HepG2 (cell line): Measurements from ENCODE around the gene RPS25. TPM values are rescaled to one million over a fixed set of nuclear protein-coding genes. Genes with fewer than 3 reads are reported as not detected.

Source experiments
- KAT7 ChIP-seq: IDR thresholded peaks from 2 replicates; pipeline ENCODE4 v1.6.1; 2018; ENCODE audit warnings: borderline replicate concordance, missing compliant biosample characterization
- KLF6 ChIP-seq: IDR thresholded peaks from 2 replicates; pipeline ENCODE4 v1.8.0; 2016; ENCODE audit warnings: missing biosample characterization, missing genetic modification reagents
- MYC ChIP-seq: sonication (generic); formaldehyde crosslinking; IDR thresholded peaks from 2 replicates; pipeline ENCODE4 v1.9.0; 2021; ENCODE audit warnings: missing genetic modification reagents, borderline replicate concordance
- XRCC5 ChIP-seq: fragments of 200-400 bp; formaldehyde crosslinking; optimal IDR thresholded peaks from 2 replicates; pipeline ENCODE3; 2017; ENCODE audit warnings: mild to moderate bottlenecking, low read length
- ZNF205 ChIP-seq: IDR thresholded peaks from 2 replicates; pipeline ENCODE4 v1.6.1; 2018; ENCODE audit warnings: missing biosample characterization, missing genetic modification reagents
- ZNF317 ChIP-seq: sonication (generic); formaldehyde crosslinking; IDR thresholded peaks from 2 replicates; pipeline ENCODE4 v1.5.0; 2020; ENCODE audit warnings: mild to moderate bottlenecking, missing genetic modification reagents
- ZNF382 ChIP-seq: sonication (generic); formaldehyde crosslinking; IDR thresholded peaks from 2 replicates; pipeline ENCODE4 v1.5.0; 2020; ENCODE audit warnings: missing genetic modification reagents, mild to moderate bottlenecking, borderline replicate concordance
- ZNF724P ChIP-seq: sonication (generic); formaldehyde crosslinking; IDR thresholded peaks from 2 replicates; pipeline ENCODE4 v1.8.0; 2022; ENCODE audit warnings: missing genetic modification reagents, borderline replicate concordance
- ZNF768 ChIP-seq: sonication (generic); formaldehyde crosslinking; IDR thresholded peaks from 2 replicates; pipeline ENCODE4 v1.4.0; 2020; ENCODE audit warnings: missing genetic modification reagents
- ZNF781 ChIP-seq: sonication (generic); formaldehyde crosslinking; IDR thresholded peaks from 2 replicates; pipeline ENCODE4 v1.5.1; 2020; ENCODE audit warnings: borderline replicate concordance, mild to moderate bottlenecking, missing genetic modification reagents; ENCODE audit errors: not compliant biosample characterization
- polyA plus RNA-seq, 8 experiments: library from polyadenylated mRNA; depleted of rRNA in 3 of 8; stranded (reverse) in 7 of 8; unstranded in 1 of 8; fragments of >200 nt; fragmentation: Illumina TruSeq in 4 of 8; extraction: Trizol in 4 of 8; gene quantifications; 2 replicates each; pipeline versions ENCODE4 v1.2.1 to v1.2.3, GENCODE V29; 2011 to 2016; ENCODE audit warnings: low read depth in 4 of 8, missing spikeins in 1 of 8, mixed read lengths in 1 of 8; ENCODE audit not compliant: insufficient read depth in 1 of 8
- total RNA-seq, 5 experiments: library from RNA; depleted of rRNA; stranded (reverse); fragments of >200 nt; fragmentation: Illumina TruSeq; extraction: Trizol; gene quantifications; 2 replicates each; pipeline ENCODE4 v1.2.3, GENCODE V29; 2016; ENCODE audit warnings: low read depth in 1 of 5
- TF ChIP-seq, protein P1 (sequence below): sonication (generic); formaldehyde crosslinking; IDR thresholded peaks from 2 replicates; pipeline ENCODE4 v1.4.0; 2020; ENCODE audit warnings: missing genetic modification reagents
- TF ChIP-seq, protein P2 (sequence below): sonication (generic); formaldehyde crosslinking; IDR thresholded peaks from 2 replicates; pipeline ENCODE4 v1.9.0; 2022; ENCODE audit warnings: missing genetic modification reagents, mild to moderate bottlenecking, borderline replicate concordance
- TF ChIP-seq, protein P3 (sequence below), 2 experiments: fragments of 450-650 bp in 1 of 2; sonication (generic) in 1 of 2; formaldehyde crosslinking in 1 of 2; IDR thresholded peaks; 2 replicates each; pipeline versions ENCODE4 v1.6.1 to v1.8.0; 2016 to 2022; ENCODE audit warnings: antibody characterized with exemption in 1 of 2, mild to moderate bottlenecking in 1 of 2, missing genetic modification reagents in 1 of 2

Gene RPS25
- total and polyA plus RNA-seq, 2 of the 13 experiments (the other 11 are each of a cell fraction or from before 2014, with no cell fraction given) = 839 to 1,415 TPM

DNA sequence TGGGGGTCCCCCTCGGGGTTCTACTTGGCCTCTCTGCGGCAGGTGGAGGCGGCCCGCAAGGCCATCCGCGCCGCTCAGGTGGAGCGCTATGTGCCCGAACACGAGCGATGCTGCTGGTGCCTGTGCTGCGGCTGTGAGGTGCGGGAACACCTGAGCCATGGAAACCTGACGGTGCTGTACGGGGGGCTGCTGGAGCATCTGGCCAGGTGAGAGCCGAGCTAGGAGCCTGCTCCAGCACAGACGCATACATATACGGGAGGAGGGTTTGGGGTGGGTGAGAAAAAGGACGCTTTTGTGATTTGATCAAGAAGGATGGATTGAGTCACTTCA lies 19.8 kb downstream of the RPS25 start (continued):
- TF ChIP-seq ZNF317 (CRISPR knock-in tag) (no peak), ZNF781 (CRISPR knock-in tag) (peak; percentile 57), XRCC5 (no peak), MYC (CRISPR knock-in tag) (no peak; the same call in 1 of the 2 replicates), ZNF724P (CRISPR knock-in tag) (no peak), ZNF382 (CRISPR knock-in tag) (no peak), ZNF768 (CRISPR knock-in tag) (no peak; the same call in 1 of the 2 replicates), KLF6 (CRISPR knock-in tag) (no peak), ZNF205 (CRISPR knock-in tag) (no peak), KAT7 (0 out of 2 replicates have a peak, but pooled peaks have one; percentile 17)
- TF ChIP-seq, protein P1, sequence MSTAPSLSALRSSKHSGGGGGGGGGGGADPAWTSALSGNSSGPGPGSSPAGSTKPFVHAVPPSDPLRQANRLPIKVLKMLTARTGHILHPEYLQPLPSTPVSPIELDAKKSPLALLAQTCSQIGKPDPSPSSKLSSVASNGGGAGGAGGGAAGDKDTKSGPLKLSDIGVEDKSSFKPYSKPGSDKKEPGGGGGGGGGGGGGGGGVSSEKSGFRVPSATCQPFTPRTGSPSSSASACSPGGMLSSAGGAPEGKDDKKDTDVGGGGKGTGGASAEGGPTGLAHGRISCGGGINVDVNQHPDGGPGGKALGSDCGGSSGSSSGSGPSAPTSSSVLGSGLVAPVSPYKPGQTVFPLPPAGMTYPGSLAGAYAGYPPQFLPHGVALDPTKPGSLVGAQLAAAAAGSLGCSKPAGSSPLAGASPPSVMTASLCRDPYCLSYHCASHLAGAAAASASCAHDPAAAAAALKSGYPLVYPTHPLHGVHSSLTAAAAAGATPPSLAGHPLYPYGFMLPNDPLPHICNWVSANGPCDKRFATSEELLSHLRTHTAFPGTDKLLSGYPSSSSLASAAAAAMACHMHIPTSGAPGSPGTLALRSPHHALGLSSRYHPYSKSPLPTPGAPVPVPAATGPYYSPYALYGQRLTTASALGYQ (CRISPR knock-in tag) = no peak
- TF ChIP-seq, protein P2, sequence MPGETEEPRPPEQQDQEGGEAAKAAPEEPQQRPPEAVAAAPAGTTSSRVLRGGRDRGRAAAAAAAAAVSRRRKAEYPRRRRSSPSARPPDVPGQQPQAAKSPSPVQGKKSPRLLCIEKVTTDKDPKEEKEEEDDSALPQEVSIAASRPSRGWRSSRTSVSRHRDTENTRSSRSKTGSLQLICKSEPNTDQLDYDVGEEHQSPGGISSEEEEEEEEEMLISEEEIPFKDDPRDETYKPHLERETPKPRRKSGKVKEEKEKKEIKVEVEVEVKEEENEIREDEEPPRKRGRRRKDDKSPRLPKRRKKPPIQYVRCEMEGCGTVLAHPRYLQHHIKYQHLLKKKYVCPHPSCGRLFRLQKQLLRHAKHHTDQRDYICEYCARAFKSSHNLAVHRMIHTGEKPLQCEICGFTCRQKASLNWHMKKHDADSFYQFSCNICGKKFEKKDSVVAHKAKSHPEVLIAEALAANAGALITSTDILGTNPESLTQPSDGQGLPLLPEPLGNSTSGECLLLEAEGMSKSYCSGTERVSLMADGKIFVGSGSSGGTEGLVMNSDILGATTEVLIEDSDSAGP (CRISPR knock-in tag) = 0 out of 2 replicates have a peak, but pooled peaks have one; percentile 57
- TF ChIP-seq, protein P3, sequence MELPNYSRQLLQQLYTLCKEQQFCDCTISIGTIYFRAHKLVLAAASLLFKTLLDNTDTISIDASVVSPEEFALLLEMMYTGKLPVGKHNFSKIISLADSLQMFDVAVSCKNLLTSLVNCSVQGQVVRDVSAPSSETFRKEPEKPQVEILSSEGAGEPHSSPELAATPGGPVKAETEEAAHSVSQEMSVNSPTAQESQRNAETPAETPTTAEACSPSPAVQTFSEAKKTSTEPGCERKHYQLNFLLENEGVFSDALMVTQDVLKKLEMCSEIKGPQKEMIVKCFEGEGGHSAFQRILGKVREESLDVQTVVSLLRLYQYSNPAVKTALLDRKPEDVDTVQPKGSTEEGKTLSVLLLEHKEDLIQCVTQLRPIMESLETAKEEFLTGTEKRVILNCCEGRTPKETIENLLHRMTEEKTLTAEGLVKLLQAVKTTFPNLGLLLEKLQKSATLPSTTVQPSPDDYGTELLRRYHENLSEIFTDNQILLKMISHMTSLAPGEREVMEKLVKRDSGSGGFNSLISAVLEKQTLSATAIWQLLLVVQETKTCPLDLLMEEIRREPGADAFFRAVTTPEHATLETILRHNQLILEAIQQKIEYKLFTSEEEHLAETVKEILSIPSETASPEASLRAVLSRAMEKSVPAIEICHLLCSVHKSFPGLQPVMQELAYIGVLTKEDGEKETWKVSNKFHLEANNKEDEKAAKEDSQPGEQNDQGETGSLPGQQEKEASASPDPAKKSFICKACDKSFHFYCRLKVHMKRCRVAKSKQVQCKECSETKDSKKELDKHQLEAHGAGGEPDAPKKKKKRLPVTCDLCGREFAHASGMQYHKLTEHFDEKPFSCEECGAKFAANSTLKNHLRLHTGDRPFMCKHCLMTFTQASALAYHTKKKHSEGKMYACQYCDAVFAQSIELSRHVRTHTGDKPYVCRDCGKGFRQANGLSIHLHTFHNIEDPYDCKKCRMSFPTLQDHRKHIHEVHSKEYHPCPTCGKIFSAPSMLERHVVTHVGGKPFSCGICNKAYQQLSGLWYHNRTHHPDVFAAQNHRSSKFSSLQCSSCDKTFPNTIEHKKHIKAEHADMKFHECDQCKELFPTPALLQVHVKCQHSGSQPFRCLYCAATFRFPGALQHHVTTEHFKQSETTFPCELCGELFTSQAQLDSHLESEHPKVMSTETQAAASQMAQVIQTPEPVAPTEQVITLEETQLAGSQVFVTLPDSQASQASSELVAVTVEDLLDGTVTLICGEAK (IDR thresholded peaks at IDR 0.05) = no peak
- TF ChIP-seq, protein P3 (CRISPR knock-in tag; IDR thresholded peaks at IDR 0.05) = no peak
